Suprapubic skin (tissue), 3 donors: Measurements from ENCODE around the gene FOXC1.

Experiments used
- CTCF ChIP-seq, 2 donors: fragments of 200-600 bp in 1 of 2; fragments of 450-650 bp in 1 of 2; sonication (generic) in 1 of 2; IDR thresholded peaks; one replicate each; pipeline ENCODE4 v1.5.1; 2016 to 2019; ENCODE audit warnings: antibody characterized with exemption in 2 of 2, mild to moderate bottlenecking in 1 of 2, moderate library complexity in 1 of 2
- EP300 ChIP-seq: sonication (generic); formaldehyde crosslinking; IDR thresholded peaks from one replicate; pipeline ENCODE4 v1.6.1; 2017; ENCODE audit warnings: antibody characterized with exemption

GRCh38 chr6:1645466-1646185 lies 35.9 kb downstream of the FOXC1 start:
- TF ChIP-seq EP300 (no peak), CTCF (IDR thresholded peaks at IDR 0.05) (no peak)
